Left lung (tissue), 10 donors: ENCODE data around the gene BRD7. TPM values are rescaled to one million over a fixed set of nuclear protein-coding genes. Genes with fewer than 3 reads are reported as not detected.
A peak's percentile ranks its signal among the peaks of the same experiment; 100 is the strongest.

ENCODE experiments used
- ATAC-seq: fragments of 200-7000 bp; cut with Tn5 transposase; one replicate; pipeline ENCODE4 v1.9.1; 2020; ENCODE audit warnings: moderate library complexity
- DNase-seq, 4 donors: peaks; one replicate each; pipeline ENCODE4 v3.0.0-alpha.2; 2013 to 2020
- H3K27ac ChIP-seq, 2 donors: fragments of 200-600 bp; sonication (generic) in 1 of 2; one replicate each; pipeline versions ENCODE4 v1.5.0 to v1.8.0; 2020 to 2021
- H3K27me3 ChIP-seq, 2 donors: fragments of 200-600 bp; sonication (generic) in 1 of 2; one replicate each; pipeline versions ENCODE4 v1.5.0 to v1.8.0; 2020 to 2021
- H3K36me3 ChIP-seq, 2 donors: fragments of 200-600 bp; sonication (generic) in 1 of 2; one replicate each; pipeline versions ENCODE4 v1.5.0 to v1.8.0; 2020 to 2021
- H3K4me1 ChIP-seq, 2 donors: fragments of 200-600 bp; one replicate each; pipeline ENCODE4 v1.8.0; 2021
- H3K4me3 ChIP-seq, 2 donors: fragments of 200-600 bp; sonication (generic) in 1 of 2; one replicate each; pipeline versions ENCODE4 v1.5.0 to v1.8.0; 2020 to 2021; ENCODE audit warnings: mild to moderate bottlenecking in 1 of 2
- H3K9me3 ChIP-seq, 2 donors: fragments of 200-600 bp; sonication (generic) in 1 of 2; one replicate each; pipeline versions ENCODE4 v1.5.0 to v1.8.0; 2020 to 2021
- intact Hi-C, 2 donors: fragments of 100-400 bp; cut with DNase I; formaldehyde crosslinking; loops; one replicate each; pipeline versions ENCODE4 v1.11.2 to v1.14.2; 2022
- polyA plus RNA-seq, 6 donors: library from polyadenylated mRNA; unstranded; fragments of 120-200 nt; gene quantifications; one replicate each; pipeline ENCODE4 v1.2.1, GENCODE V29; 2013; ENCODE audit not compliant: insufficient read length in 6 of 6
- total RNA-seq, 2 donors: library from RNA; stranded (reverse); fragmentation: NEBNext Ultra II Directional; extraction: Animal tissue kit (Norgen Biotek cat#: 25700); gene quantifications; one replicate each; pipeline ENCODE4 v1.2.1, GENCODE V29; 2021
- TF ChIP-seq, protein P1 (sequence below), 2 donors: fragments of 200-600 bp; sonication (generic) in 1 of 2; IDR thresholded peaks; one replicate each; pipeline versions ENCODE4 v1.5.0 to v1.8.0; 2021; ENCODE audit warnings: antibody characterized with exemption in 2 of 2
- donor health status: DM: no; HTN: yes; CAD: no.
- donor health status: DM: no; HTN: no; CAD: no.

BRD7 gene
- total and polyA plus RNA-seq, 8 donors: 59.8 to 113 (median 97.6) TPM

DNA sequence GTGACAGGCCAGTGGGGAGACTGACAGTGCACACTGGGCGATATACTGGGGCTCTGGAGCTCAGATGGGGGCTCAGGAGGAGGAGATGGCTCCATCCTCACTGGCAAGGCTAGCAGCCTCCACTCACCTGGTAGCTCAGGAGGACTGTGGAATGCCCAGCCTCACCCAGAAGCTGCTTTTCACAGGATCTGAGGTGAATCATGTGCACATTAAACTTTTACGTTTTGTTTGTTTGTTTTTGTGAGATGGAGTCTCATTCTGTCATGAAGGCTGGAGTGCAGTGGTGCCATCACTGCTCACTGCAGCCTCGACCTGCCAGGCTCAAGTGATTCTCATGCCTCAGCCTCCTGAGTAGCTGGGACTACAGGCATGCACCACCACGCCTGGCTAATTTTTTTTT is 73.8 kb downstream of the BRD7 start:
- H3K4me3 ChIP-seq: no peak overlapping the region
- TF ChIP-seq, protein P1, sequence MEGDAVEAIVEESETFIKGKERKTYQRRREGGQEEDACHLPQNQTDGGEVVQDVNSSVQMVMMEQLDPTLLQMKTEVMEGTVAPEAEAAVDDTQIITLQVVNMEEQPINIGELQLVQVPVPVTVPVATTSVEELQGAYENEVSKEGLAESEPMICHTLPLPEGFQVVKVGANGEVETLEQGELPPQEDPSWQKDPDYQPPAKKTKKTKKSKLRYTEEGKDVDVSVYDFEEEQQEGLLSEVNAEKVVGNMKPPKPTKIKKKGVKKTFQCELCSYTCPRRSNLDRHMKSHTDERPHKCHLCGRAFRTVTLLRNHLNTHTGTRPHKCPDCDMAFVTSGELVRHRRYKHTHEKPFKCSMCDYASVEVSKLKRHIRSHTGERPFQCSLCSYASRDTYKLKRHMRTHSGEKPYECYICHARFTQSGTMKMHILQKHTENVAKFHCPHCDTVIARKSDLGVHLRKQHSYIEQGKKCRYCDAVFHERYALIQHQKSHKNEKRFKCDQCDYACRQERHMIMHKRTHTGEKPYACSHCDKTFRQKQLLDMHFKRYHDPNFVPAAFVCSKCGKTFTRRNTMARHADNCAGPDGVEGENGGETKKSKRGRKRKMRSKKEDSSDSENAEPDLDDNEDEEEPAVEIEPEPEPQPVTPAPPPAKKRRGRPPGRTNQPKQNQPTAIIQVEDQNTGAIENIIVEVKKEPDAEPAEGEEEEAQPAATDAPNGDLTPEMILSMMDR (IDR thresholded peaks at IDR 0.05): no peak
- H3K27me3 ChIP-seq: no peaks in the 10 kb centered on the region
- DNase-seq (peak in 1 of 4 donors; percentile 10), ATAC-seq (no peak)
- H3K36me3 ChIP-seq: peaks cover 0 to 99% of the 10 kb centered on the region in 2 donors
- no peaks in the 10 kb centered on the region for H3K4me1 ChIP-seq
- H3K9me3 ChIP-seq: no peaks in the 10 kb centered on the region
- intact Hi-C loops: no loop called here
- H3K27ac ChIP-seq: no peak overlapping the region

DNA sequence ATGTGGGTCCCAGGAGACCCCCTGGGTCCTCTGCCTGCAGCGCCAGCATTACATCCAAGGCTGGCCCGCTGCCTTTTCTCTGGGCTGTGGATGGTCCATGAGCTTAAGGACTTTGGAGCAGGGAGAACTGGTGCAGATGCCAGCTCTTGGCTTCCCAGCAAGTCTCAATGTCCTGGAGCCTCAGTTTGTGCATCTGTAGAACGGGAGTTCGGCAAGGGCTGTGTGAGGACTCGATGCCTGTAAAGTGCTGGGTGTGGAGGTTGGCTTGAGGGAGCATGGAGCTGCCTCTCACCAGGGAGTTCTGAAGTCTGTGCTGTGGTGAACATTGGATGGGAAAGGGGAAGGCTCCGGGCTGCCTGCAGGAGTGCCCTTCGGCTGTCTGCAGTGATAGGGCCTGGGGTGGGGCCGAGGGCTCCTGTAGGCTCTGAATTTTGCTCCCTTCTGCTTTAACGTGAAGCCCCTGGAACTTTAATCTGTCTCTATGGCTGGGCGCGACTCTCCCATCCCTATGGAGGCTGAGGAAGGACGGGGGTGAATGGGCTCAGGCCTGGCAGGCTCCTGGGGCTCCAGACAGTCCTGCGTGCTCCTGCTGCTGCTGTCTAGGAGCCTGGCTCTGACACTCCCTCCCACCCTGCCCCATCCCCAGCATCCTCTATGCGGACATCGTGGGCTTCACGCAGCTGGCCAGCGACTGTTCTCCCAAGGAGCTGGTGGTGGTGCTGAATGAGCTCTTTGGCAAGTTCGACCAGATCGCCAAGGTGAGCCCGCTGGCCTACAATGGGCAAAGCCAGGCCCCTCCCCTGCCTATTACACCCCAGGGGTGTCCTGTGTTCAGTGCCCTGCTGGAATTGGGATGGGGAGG is 74.6 kb downstream of the BRD7 start:
- H3K4me3 ChIP-seq: no peak overlapping the region
- no peaks in the 10 kb centered on the region for H3K9me3 ChIP-seq
- no peak overlapping the region for H3K27ac ChIP-seq
- DNase-seq (peak in 1 of 4 donors; percentile 52), ATAC-seq (no peak)
- intact Hi-C loops: no loop called here
- H3K27me3 ChIP-seq: no peaks in the 10 kb centered on the region
- no peaks in the 10 kb centered on the region for H3K4me1 ChIP-seq
- TF ChIP-seq, protein P1 (IDR thresholded peaks at IDR 0.05): no peak
- peaks cover 0 to 99% of the 10 kb centered on the region in 2 donors for H3K36me3 ChIP-seq

DNA sequence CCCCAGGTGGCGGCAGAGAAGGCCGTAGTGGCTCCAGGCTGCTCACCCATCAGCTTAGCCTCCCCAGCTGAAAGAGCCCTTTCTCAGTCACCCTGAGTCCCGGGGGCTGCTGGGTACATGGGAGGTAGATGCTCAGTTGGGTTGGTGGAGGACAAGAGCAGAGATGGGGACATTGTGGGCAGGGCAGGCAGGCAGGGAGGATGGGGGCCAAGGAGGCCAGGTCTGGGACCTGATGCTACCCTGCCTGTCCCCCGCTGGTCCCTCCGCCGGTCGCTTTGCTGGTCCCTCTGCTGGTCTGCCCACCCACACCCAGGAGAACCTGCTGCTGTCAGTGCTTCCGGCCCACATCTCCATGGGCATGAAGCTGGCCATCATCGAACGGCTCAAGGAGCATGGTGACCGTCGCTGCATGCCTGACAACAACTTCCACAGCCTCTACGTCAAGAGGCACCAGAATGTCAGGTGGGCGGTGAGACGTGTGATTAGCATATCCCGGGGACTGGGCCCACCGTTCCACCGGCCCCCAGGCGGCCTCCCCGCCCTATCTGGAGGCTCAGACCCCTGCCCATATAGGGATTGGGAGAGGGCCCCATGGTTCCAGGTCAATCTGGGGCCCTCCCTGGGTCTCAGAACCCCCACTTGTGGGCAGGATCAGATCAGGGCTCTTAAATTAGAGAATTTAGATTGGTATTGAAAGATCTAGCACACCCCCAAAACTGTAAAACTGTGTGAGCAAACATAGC is 75.6 kb downstream of the BRD7 start:
- H3K4me3 ChIP-seq: no peak overlapping the region
- TF ChIP-seq, protein P1 (IDR thresholded peaks at IDR 0.05): no peak
- DNase-seq (peak in 1 of 4 donors; percentile 58), ATAC-seq (no peak)
- no peaks in the 10 kb centered on the region for H3K27me3 ChIP-seq
- H3K27ac ChIP-seq: no peak overlapping the region
- H3K4me1 ChIP-seq: no peaks in the 10 kb centered on the region
- intact Hi-C loops: no loop called here
- H3K36me3 ChIP-seq: peaks cover 0 to 98% of the 10 kb centered on the region in 2 donors
- no peaks in the 10 kb centered on the region for H3K9me3 ChIP-seq

DNA sequence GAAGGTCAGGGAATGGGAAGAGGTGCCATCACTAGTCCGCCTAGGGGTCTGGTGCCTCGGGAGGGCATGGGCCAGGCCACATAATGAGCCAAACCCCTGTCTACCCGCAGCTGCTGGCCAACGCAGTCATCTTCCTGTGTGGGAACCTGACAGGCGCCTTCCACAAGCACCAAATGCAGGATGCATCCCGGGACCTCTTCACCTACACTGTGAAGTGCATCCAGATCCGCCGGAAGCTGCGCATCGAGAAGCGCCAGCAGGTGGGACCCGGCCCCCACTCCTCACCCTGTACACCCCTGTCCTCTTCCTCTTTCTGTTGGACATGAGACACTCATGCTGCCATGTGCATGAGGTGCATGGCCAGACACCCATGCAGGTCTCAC is 76.2 kb downstream of the BRD7 start:
- peak in 1 of 4 donors; percentile 55 for DNase-seq
- TF ChIP-seq, protein P1 (IDR thresholded peaks at IDR 0.05): no peak
- intact Hi-C loops: no loop called here
- Histone ChIP-seq H3K27me3 (no peaks in the 10 kb centered on the region), H3K36me3 (peaks cover 0 to 98% of the 10 kb centered on the region in 2 donors), H3K4me3 (no peak overlapping the region), H3K4me1 (no peaks in the 10 kb centered on the region), H3K9me3 (no peaks in the 10 kb centered on the region), H3K27ac (no peak overlapping the region)
- ATAC-seq: no peak
